GM19035 (cell line): Measurements from ENCODE around the gene SH2D3A.
A peak's percentile ranks its signal among the peaks of the same experiment; 100 is the strongest.

ENCODE experiments used
- ATAC-seq: cut with Tn5 transposase; IDR thresholded peaks from one replicate; pipeline ENCODE4 v1.9.1; 2021; ENCODE audit not compliant: unreplicated experiment

SH2D3A gene

DNA sequence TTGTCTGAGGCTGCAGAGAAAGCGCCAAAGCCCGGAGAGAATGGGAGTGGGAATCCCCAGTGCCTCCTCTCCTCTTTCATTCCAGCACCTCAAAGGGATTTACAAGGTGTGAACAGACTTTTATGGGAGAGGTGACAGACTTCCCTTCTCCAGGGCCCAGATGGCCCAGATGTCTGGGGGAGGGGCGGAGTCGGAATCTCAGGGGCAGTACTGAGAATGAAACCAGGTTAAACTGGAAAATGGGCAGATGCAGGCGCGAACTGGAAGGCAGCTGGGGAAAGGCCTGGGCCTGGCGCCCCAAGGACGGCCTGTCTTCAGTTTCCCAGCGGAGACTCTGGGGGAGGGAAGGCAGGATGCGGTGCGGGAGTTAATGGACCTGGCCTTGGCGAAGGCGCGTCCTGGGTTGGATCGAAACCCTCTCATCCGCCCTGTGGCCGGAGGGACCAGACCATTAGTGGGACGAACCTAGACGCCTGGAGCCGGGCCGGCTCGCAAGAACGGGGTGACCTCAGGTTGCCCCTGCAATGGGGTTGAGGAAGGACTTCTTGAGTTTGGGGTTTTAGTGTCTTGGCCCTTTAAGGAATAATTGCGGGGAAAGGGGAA is 28.3 kb downstream of the SH2D3A start:
- no peak for ATAC-seq

GRCh38 chr19:6737873-6738786 is 29.1 kb downstream of the SH2D3A start:
- peak; percentile 3 for ATAC-seq

GRCh38 chr19:6737284-6737872 is 29.9 kb downstream of the SH2D3A start, which contains the start of gene GPR108:
TSS of gene GPR108 (minus strand) at chr19:6737580. CDS start at chr19:6737576, 4 bp downstream.
- ATAC-seq = peak; percentile 64

DNA sequence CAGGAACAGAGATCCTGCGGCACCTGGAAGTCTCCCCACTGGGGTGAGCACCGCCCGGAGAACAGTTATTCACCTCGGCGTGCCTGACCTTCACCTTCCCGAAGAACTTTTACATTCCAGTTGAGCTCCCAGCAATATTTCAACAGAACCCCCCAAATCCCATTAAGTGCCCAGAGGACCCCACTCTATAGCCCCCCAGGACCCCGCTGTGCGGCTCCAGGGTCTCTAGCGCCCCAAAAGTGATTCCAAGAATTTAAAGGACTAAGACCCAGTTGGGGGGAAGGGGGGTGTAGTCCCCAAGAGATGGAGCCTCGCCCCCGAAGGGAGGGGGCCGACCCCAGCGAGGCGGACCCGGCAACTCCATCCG is 30.3 kb downstream of the SH2D3A start:
- ATAC-seq = no peak

DNA sequence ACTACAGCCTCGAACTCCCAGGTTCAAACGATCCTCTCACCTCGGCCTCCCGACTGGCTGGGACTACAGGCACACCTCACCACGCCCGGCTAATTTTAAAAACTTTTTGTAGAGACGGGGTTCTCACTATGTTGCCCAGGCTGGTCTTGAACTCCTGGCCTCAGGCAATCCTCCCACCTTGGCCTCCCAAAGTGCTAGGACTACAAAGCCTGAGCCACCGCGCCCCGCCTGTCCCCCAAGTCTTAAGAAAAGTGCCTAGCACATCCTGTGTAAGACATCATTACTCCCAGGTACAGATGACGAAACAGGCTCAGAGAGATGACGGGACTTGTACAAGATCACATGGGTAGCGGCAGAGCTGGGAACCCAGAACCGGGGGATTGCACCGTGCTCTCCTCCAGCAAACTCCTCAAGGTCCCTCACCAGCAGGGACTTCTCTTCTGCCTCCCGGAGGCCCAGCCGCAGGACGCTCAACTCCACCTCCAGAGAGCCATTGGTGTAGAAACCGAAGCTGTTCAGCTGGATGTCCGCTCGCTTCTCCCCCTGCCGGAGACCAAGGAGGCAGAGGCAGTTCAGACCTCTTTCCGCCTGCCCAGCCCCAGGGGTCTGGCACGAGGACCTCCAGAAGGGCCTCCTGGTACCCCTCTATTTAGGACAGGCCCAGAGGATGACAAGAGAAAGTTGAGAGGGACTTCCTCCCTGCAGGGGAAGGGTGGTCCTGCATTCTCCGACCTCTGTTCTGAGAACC is 30.9 kb downstream of the SH2D3A start:
- no peak for ATAC-seq

DNA sequence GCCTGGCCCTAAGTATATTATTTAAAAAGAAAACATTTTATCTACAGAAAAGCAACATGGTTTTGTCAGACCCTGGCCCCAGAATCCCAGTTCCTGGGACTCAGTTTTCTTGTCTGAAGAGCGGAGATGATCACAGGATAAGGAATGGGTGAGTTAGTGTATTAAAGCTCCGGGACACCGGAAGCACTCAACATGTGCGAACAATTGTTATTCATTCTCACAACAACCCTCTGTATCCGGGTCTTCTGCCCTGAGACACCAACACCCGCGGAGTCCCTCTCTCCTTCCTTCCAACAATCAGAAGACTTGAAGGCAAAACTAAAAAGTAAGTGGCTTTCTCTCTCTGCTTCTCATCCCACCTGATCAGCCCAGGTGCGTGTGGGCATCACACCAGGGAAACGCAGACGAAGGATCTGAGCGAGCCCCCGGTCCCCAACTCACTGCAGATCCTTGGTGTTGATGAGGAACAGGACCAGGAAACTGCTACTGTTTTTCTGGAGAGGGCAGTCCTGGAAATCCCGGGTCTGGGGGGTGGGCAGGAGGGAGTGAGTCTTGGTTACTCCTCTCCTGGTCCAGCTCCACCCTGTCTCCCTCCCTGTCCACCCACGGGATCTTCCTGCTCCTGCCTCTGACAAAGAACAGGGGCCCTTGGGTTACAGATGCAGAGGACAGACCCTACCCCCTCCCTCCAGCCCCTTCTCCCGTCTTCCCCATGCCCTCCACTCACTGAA is 31.9 kb downstream of the SH2D3A start:
- no peak for ATAC-seq

- ATAC-seq = no peak
These were observed 33.0 kb downstream of the SH2D3A start for GRCh38 chr19:6734096-6734696.

- ATAC-seq = no peak
These were observed 33.7 kb downstream of the SH2D3A start for GRCh38 chr19:6733338-6734095.

GRCh38 chr19:6732803-6733337 is 34.4 kb downstream of the SH2D3A start:
- no peak for ATAC-seq

DNA sequence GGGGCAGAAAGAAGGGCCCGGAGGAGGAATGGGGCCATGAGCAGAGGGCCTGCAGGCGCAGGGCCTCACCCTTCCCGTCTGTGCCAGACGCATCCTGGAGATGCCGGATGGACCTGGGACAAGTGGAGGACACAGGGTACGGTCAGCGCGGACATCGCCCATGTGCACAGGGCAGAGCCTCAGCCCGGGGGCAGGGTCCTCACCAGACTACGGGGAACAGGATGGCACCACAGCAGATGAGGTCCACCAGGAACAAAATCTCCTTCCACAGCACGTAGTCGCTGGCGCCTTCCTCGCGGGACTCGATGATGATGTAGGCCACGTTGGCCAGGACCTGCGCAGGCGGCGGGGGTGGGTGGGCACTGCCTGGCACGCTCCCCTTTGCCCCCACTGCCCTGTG is 35.4 kb downstream of the SH2D3A start:
- ATAC-seq = no peak

DNA sequence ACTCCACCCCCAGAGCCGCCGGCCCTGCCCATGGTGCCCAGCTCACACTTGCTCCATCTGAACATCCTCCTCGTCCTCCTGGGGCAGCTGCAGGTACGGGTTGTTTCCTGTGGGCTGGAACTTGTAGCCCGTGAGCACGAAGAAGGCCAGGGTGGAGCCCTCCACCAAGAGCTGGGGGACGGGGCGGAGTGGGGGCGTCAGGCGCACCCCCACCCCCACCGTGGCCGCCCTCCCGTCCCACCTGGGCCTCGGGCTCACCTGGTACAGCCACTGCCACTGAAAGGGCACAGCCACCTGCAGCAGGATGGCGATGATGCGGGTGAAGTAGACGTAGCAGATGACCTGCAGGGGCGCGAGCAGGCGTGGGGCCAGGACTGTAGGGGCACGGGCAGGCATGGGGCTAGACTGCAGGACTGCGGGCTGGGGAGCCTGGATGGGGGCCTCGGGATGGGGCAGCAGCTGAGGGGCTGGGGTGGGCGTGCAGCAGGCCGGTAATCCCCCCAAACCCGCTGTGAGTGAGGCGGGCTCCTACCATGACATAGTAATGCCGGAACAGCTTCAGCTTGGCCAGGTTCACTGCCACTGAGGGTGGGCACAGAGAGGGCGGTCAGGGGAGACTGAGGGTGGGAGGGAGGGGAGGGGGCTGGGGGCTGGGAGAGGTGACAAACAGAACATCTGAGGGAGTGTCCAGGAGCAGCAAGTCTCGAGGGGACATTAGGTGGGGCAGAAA is 36.1 kb downstream of the SH2D3A start:
- ATAC-seq = no peak

DNA sequence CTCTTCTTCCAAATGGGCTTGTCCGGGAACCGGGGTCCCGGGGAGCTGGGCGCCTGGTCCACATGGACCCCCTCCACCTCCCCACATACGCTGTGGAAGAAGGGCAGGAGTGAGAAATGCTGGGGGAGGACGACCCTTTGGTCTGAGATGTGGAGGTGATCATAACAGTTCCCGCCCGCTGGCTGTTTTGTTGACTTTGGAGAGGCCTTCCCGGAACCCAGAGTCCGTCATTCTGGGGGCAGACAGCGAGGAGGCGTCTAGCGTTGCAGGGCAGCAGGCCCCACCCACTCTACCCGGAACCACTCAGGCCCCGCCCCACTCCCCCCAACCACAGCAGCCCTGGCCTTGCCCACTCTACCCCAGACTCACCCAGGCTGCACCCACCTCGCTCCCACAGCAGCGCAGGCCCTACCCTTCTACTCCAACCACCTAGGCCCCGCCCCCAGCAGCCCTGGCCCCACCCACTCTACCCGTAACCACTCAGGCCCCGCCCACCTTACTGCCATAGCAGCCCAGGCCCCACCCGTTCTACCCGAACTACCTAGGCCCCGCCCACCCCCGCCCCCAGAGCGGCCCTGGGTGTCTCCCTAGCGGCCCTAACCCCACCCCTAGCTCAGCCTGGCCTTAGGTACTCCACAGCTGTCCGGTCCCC is 37.0 kb downstream of the SH2D3A start:
- no peak for ATAC-seq

DNA sequence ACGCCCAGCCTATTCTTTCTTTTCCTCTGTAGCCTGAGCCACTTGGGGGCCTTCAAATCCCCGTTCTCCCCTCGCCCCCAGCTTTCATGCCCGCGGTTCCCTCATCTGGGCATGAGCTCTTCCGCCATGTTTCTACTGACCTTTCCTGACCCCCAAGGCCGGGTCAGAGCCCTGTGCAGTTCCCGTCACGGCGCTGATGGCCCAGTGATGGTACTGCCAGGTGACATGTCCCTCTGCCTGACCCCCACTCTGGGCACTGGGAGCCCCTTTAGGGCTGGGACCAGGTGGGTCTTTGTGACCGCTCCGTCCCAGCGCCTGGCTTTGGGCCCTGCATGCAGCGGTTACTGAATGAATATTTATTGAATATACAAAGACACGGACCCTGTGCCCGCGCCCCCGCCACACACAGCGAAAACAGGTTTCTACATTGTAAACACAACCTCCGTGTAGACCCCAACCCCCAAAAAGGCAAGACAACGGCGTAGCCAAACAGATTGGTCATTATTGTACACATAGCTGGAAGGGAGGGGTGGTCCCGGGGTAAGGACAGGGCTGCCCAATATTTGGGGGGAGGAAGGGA is 37.6 kb downstream of the SH2D3A start:
- ATAC-seq = no peak

DNA sequence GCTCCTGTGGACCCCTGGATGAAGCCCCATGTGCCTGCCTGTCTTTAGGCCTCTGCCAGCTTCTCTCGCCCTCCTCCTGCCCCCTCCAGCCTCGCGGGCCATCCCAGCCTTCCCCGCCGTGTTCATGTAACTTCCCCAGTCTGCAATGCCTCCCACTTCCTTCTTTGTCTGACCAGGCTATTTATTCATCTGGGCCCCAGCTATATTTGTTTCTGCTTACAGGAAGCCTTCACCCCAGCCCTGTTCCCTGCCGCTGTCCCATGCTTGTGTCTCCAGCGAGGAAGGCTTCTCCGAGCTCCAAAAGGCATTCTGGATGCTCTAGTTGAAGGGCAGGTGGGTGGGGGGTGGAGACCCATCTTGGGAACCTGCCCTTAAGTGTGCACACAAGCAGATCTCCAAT is 38.9 kb downstream of the SH2D3A start:
- ATAC-seq = no peak

DNA sequence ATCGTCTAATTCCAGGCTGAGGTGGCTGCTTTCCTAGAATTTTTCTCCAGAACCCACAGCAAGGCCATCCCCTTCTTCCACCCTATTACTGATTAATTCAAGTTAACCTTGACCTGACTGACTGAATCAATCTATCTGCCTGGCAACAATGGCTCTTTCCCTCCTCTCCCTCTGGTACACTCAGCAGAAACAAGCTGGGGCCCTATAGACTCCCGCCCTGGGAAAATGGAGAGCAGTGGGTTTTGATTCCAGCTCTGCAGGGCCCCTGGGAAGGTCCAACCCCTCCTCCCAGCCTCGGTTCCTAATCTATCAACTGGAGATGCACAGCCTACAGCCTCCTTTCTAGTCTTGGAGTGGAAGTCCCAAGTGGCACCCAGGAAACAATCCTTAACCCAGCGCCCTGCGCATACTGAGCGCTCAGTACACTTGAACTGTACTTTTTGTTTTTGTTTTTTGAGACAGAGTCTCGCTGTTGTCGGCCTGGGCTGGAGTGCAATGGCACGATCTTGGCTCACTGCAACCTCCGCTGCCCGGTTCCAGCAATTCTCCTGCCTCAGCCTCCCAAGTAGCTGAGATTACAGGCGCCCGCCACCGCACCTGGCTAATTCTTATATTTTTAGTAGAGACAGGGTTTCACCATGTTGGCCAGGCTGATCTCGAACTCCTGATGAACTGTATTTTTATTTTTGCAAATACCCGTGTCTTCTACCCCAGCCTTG is 41.6 kb downstream of the SH2D3A start:
- ATAC-seq = no peak

DNA sequence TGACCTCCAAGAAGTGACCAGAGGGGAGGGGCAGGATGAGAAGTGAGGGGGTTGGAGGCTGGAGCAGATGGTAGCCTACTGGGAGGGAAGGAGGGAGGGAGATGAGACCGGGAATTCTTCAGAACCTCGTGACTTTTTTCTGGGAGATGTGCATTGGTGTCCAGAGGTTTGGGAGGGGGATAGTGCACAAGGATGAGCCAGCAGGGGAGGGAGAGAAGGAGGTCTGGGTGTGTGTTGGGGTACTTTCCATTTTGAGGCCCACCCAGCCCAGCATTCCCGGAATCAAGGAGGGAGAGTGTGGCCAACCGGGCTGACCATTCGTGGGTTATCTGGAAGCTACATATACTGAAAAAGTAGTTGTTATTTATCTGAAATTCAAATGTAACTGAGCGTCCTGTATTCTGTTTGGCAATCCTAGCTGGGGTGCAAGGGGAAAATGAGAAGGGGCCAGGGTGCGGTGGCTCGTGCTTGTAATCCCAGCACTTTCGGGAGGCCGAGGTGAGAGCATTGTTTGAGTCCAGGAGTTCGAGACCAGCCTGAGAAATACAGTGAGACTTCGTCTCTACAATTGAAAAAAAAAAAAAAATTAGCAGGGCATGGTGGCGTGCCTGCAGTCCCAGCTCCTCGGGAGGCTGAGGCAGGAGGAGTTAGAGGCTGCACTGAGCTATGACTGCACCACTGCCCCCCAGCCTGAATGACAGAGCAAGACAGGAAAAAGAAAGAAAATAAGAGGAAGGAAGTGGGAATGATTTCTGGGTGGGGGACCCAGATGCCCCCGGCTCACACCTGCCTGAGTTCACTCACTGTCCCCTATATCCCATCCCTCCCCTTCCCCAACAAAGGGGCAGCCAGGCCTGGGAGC is 42.4 kb downstream of the SH2D3A start:
- ATAC-seq = no peak
